ENCODE results near the gene COA5. TPM values are rescaled to one million over a fixed set of nuclear protein-coding genes. Genes with fewer than 3 reads are reported as not detected.

The COA5 gene
- total RNA-seq, 1 donor from 2014 or later = 26.3 TPM

- DNase-seq = no peak
Observed at GRCh38 chr2:98571796-98572195, 36.5 kb downstream of the COA5 start.

GRCh38 chr2:98571121-98571701, 37.1 kb downstream of the COA5 start:
- DNase-seq = no peak

- no peak for DNase-seq
Observed at GRCh38 chr2:98570356-98570755, 38.0 kb downstream of the COA5 start.

- no peak for DNase-seq
Observed at GRCh38 chr2:98569915-98570314, 38.4 kb downstream of the COA5 start.

GRCh38 chr2:98569197-98569793, 39.0 kb downstream of the COA5 start:
- no peak for DNase-seq

GRCh38 chr2:98568161-98568956, 40.0 kb downstream of the COA5 start:
- DNase-seq = no peak

GRCh38 chr2:98565941-98566340, 42.4 kb downstream of the COA5 start:
- DNase-seq = no peak

GRCh38 chr2:98565286-98565860, 42.9 kb downstream of the COA5 start:
- no peak for DNase-seq

- no peak for DNase-seq
Observed at GRCh38 chr2:98564541-98565132, 43.7 kb downstream of the COA5 start.

GRCh38 chr2:98563394-98563793, 44.9 kb downstream of the COA5 start:
- no peak for DNase-seq

GRCh38 chr2:98561902-98562695, 46.2 kb downstream of the COA5 start:
- DNase-seq = no peak

GRCh38 chr2:98561018-98561417, 47.3 kb downstream of the COA5 start:
- no peak for DNase-seq

GRCh38 chr2:98560256-98560771, 48.0 kb downstream of the COA5 start:
- no peak for DNase-seq

GRCh38 chr2:98559581-98559980, 48.7 kb downstream of the COA5 start:
- no peak for DNase-seq

GRCh38 chr2:98558852-98559530, 49.3 kb downstream of the COA5 start:
- no peak for DNase-seq

GRCh38 chr2:98556344-98557033, 51.8 kb downstream of the COA5 start:
- DNase-seq = no peak

GRCh38 chr2:98555696-98556095, 52.6 kb downstream of the COA5 start:
- no peak for DNase-seq

GRCh38 chr2:98554116-98554861, 54.0 kb downstream of the COA5 start:
- DNase-seq = no peak

- DNase-seq = no peak
Observed at GRCh38 chr2:98552499-98553179, 55.7 kb downstream of the COA5 start.

Data from skin of body (tissue), 2 donors.